ENCODE measurements around the gene SGCA. TPM values are rescaled to one million over a fixed set of nuclear protein-coding genes. Genes with fewer than 3 reads are reported as not detected.

Gene SGCA
- total RNA-seq, 1 donor from 2014 or later: not detected

DNA sequence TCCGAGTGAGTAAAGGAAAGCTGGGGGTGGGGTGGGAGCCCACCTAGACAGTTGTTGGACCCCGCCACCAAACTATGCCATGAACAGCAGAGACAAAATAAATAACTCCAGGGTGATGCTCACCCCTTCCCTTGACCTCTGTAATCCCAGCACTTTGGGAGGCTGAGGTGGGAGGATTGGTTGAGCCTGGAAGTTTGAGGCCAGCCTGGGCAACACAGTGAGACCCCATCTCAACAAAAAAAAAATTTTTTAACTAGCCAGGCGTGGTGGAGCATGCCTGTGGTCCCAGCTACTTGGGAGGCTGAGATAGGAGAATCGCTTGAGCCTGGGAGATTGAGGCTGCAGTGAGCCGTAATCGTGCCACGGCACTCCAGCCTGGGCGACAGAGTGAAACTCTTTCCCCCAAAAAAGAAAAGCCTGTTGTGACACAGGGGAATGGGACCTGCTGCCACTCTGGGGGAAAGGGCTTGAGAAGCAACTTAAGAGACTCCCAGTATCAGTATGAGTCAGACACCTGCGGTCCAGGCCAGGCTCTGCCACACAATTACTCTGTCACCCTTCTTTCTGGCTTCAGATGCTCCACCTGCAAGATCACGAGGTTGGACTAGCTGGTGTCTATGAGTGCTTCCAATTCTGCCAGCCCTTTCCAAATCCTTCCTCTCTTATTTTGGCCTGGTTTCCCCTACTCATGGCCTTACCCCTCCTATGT is 5.0 kb downstream of the SGCA start:
- Histone ChIP-seq H3K9me3 (ENCODE audit: low read depth) (no peaks in the 10 kb centered on the region), H3K4me3 (no peak overlapping the region), H4K20me1 (ENCODE audit: low read depth) (no peaks in the 10 kb centered on the region), H3K27me3 (no peaks in the 10 kb centered on the region), H3K36me3 (no peaks in the 10 kb centered on the region), H3K4me1 (no peaks in the 10 kb centered on the region), H3K4me2 (no peak overlapping the region), H3K27ac (no peak overlapping the region), H3K79me2 (ENCODE audit: low read depth) (no peaks in the 10 kb centered on the region), H3K9ac (no peak overlapping the region), H2AFZ (replicated peaks) (no peak overlapping the region), H3F3A (ENCODE audit: low read depth) (peaks cover 4% of the 10 kb centered on the region)
- Mint-ChIP-seq H3K27ac (no peak overlapping the region), H3K4me3 (no peak overlapping the region), H3K36me3 (no peaks in the 10 kb centered on the region), H3K27me3 (ENCODE audit: insufficient read depth, low read depth) (peaks cover 17% of the 10 kb centered on the region), H3K4me1 (peaks cover 25% of the 10 kb centered on the region), H3K9me3 (no peaks in the 10 kb centered on the region)
- no peak for DNase-seq (ENCODE audit: low spot score)
- no peak for TF ChIP-seq EZH2phosphoT487 (IDR thresholded peaks at IDR 0.05)
- TF ChIP-seq EZH2 (IDR thresholded peaks at IDR 0.05): no peak
- TF ChIP-seq, protein P1, sequence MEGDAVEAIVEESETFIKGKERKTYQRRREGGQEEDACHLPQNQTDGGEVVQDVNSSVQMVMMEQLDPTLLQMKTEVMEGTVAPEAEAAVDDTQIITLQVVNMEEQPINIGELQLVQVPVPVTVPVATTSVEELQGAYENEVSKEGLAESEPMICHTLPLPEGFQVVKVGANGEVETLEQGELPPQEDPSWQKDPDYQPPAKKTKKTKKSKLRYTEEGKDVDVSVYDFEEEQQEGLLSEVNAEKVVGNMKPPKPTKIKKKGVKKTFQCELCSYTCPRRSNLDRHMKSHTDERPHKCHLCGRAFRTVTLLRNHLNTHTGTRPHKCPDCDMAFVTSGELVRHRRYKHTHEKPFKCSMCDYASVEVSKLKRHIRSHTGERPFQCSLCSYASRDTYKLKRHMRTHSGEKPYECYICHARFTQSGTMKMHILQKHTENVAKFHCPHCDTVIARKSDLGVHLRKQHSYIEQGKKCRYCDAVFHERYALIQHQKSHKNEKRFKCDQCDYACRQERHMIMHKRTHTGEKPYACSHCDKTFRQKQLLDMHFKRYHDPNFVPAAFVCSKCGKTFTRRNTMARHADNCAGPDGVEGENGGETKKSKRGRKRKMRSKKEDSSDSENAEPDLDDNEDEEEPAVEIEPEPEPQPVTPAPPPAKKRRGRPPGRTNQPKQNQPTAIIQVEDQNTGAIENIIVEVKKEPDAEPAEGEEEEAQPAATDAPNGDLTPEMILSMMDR (IDR thresholded peaks at IDR 0.05): no peak

DNA sequence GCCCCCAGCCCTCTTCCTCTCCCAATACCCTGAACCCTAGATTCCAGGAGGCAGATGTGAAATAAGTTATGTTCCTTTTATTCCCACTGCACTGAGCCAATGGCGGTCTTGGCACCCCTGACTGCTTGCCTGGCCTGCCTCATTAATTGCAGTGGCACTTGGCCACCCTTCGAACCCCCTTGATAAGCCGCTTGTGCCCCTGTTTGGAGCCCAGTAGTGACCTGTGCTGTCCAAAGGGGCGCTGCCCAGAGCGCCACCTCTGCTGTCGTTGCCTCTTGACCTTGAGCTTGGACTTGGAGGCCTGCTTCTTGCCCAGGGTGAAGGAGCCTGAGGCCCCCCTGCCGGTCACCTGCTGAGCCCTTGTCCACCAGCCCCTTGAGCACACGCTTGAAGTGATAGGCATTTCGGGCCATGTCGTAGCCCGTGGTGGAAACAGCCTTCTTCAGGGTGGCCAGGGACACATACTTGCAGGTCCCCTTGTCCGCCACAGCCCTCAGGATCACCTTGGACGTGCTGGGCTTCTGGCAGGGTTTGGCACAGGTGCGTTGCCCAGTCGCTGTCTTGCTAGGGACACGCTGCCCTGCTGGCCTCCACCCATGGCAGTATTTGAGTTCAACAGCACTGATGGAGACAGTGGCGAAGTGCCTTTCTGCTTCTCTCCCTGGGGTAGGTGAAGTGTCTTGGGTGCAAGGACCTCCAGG is 5.7 kb downstream of the SGCA start:
- Histone ChIP-seq H4K20me1 (ENCODE audit: low read depth) (no peaks in the 10 kb centered on the region), H3K4me1 (no peaks in the 10 kb centered on the region), H2AFZ (replicated peaks) (no peak overlapping the region), H3K36me3 (no peaks in the 10 kb centered on the region), H3K9me3 (ENCODE audit: low read depth) (no peaks in the 10 kb centered on the region), H3K27ac (no peak overlapping the region), H3K79me2 (ENCODE audit: low read depth) (no peaks in the 10 kb centered on the region), H3K27me3 (no peaks in the 10 kb centered on the region), H3K4me2 (no peak overlapping the region), H3K9ac (no peak overlapping the region), H3F3A (ENCODE audit: low read depth) (peaks cover 4% of the 10 kb centered on the region), H3K4me3 (no peak overlapping the region)
- no peaks in the 10 kb centered on the region for H3K36me3 Mint-ChIP-seq
- H3K27me3 Mint-ChIP-seq (ENCODE audit: insufficient read depth, low read depth): peaks cover 17% of the 10 kb centered on the region
- no peak overlapping the region for H3K27ac Mint-ChIP-seq
- no peaks in the 10 kb centered on the region for H3K9me3 Mint-ChIP-seq
- no peak for DNase-seq (ENCODE audit: low spot score)
- peaks cover 25% of the 10 kb centered on the region for H3K4me1 Mint-ChIP-seq
- no peak overlapping the region for H3K4me3 Mint-ChIP-seq
- TF ChIP-seq EZH2phosphoT487 (IDR thresholded peaks at IDR 0.05) (no peak), EZH2 (IDR thresholded peaks at IDR 0.05) (no peak)
- TF ChIP-seq, protein P1 (IDR thresholded peaks at IDR 0.05): no peak

DNA sequence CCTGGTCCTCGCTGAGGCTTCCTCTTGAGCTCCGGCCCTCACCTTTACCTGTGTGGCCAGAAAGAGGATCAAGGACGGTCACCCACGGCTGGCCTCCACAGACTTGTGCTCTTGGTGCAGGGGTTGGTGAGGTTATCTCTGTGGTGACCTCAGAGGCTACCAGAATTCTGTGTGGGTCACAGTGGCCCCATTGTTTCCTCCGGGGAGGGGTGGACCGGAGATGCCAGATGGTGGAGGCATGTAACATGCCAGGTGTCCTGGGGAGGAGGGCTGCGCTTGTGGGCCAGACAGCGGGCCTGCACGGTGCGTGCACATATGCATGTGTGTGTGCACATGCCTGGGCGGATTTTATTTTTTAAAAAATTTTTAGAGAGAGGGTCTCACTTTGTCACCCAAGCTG is 6.3 kb downstream of the SGCA start:
- H3K36me3 ChIP-seq: no peaks in the 10 kb centered on the region
- H3K27ac ChIP-seq: no peak overlapping the region
- H3K4me2 ChIP-seq: no peak overlapping the region
- Mint-ChIP-seq H3K36me3 (no peaks in the 10 kb centered on the region), H3K27ac (no peak overlapping the region), H3K9me3 (no peaks in the 10 kb centered on the region), H3K4me3 (no peak overlapping the region), H3K4me1 (peaks cover 25% of the 10 kb centered on the region), H3K27me3 (ENCODE audit: insufficient read depth, low read depth) (peaks cover 18% of the 10 kb centered on the region)
- no peaks in the 10 kb centered on the region for H4K20me1 ChIP-seq (ENCODE audit: low read depth)
- H3K4me3 ChIP-seq: no peak overlapping the region
- no peak overlapping the region for H2AFZ ChIP-seq (replicated peaks)
- TF ChIP-seq, protein P1 (IDR thresholded peaks at IDR 0.05): no peak
- TF ChIP-seq EZH2 (IDR thresholded peaks at IDR 0.05): no peak
- TF ChIP-seq EZH2phosphoT487 (IDR thresholded peaks at IDR 0.05): no peak
- no peaks in the 10 kb centered on the region for H3K27me3 ChIP-seq
- H3F3A ChIP-seq (ENCODE audit: low read depth): peaks cover 9% of the 10 kb centered on the region
- no peak overlapping the region for H3K9ac ChIP-seq
- no peak for DNase-seq (ENCODE audit: low spot score)
- H3K79me2 ChIP-seq (ENCODE audit: low read depth): no peaks in the 10 kb centered on the region
- no peaks in the 10 kb centered on the region for H3K4me1 ChIP-seq
- no peaks in the 10 kb centered on the region for H3K9me3 ChIP-seq (ENCODE audit: low read depth)
